OCI-LY7 (cell line): ENCODE data around the gene KAZN.

ENCODE experiments used
- CTCF ChIP-seq: fragments of 200-600 bp; sonication (generic); conservative IDR thresholded peaks from 2 replicates; pipeline ENCODE4 v1.5.1; 2014; ENCODE audit warnings: mild to moderate bottlenecking, antibody characterized with exemption, low read length, moderate library complexity, mixed read lengths
- EZH2phosphoT487 ChIP-seq: fragments of 200-600 bp; sonication (generic); IDR thresholded peaks from 2 replicates; pipeline ENCODE4 v1.6.1; 2018; ENCODE audit warnings: low read depth, borderline replicate concordance, mild to moderate bottlenecking, mixed run types, antibody characterized with exemption, low read length, moderate library complexity, mixed read lengths

DNA sequence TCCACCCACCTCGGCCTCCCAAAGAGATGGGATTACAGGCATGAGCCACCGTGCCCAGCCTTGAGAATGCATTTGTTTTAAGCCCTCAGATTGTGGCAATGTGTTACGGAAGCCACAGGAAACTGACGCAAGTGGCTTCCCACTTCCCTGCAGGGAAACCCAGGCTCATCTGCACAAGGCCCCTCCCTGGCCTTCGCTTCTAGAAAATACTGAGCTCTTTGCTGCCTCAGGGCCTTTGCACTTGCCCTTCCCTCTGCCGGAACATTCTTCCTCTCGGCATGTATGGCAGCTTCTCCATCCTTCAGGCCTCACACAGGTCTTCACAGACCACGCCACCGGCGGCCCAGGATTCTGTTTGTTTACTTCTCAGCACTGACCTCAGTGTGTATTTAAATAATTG, 418.0 kb downstream of the KAZN start:
- no peak for TF ChIP-seq CTCF
- no peak for TF ChIP-seq EZH2phosphoT487
